NOMO-1 (cell line): ENCODE data around the gene AGRN.
"Not testable (repeated sequence)": the region's sequence is repeated elsewhere in the genome, so short reads cannot be mapped to it uniquely, and the experiment has no call there.

Experiments used
- DNase-seq, 2 experiments: peaks; one replicate each; lab custom pipeline; 2025; ENCODE audit not compliant: unreplicated experiment in 2 of 2; lab: John Stamatoyannopoulos, UW

The AGRN gene

DNA sequence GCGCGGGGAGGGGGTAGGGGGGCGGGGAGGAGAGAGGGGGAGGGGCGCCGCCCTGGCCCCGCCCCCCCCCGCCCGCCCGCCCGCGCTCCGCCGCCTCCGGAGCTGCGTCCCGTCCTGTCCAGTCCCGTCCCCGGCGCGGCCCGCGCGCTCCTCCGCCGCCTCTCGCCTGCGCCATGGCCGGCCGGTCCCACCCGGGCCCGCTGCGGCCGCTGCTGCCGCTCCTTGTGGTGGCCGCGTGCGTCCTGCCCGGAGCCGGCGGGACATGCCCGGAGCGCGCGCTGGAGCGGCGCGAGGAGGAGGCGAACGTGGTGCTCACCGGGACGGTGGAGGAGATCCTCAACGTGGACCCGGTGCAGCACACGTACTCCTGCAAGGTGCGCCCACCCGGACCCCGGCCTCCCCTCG, at the start of gene AGRN:
TSS of gene AGRN (plus strand) at position 121 of the 405 bp plus-strand sequence. CDS start at position 174, 53 bp downstream.
- DNase-seq, result no peak

DNA sequence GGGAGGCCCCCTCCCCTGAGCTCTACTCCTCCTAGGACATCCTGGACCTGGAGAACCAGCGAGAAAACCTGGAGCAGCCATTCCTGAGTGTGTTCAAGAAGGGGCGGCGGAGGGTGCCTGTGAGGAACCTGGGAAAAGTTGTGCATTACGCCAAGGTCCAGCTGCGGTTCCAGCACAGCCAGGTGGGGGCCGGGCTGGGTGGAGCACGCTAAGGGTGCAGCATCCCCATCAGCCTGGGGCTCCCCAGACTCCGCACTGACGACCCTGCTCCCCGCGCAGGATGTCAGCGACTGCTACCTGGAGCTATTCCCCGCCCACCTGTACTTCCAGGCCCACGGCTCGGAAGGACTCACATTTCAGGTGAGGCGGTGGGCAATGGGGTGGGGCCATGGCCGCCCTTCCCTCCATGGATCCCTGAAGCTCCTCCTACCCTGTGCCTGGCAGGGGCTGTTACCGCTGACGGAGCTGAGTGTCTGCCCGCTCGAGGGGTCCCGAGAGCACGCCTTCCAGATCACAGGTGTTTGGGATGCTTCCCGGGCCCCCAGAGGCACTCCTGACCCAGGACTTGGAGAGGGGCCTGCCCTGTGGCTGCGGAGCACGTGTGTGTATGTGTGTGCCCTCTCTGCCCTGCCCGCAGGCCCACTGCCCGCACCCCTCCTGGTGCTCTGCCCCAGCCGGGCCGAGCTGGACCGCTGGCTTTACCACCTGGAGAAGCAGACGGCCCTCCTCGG, 49.5 kb upstream of the AGRN start:
- no peak for DNase-seq

DNA sequence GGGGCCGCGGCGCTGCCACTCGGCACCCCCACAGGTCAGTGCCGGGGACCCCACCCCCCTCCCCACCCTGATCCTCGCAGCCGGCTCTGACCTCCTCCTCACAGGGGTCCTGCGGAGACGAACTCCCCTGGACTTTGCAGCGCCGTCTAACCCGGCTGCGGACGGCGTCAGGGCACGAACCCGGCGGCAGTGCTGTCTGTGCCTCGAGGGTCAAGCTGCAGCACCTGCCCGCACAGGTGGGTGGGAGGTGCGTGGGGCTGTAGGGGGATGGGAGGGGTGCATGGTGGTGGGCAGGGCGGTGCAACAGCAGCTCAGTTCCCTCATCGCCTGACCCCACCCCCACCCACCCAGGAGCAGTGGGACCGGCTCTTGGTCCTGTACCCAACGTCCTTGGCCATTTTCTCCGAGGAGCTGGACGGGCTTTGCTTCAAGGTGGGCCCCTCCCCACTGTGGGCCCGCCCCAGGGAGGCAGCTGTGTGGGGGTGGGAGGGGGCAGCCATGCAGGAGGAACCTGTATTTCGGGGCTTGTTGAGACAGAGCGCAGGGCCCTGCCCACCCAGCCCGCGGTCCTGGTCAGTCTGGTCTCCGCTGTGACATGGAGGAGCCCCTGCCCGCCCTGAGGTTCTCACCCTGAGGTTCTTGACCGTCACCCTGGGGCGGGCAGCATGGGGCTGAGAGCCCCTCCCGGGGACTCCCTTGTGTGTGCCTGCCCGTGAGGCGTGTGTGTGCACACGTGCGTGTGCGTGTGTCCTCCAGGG, 48.8 kb upstream of the AGRN start:
- DNase-seq, result no peak

DNA sequence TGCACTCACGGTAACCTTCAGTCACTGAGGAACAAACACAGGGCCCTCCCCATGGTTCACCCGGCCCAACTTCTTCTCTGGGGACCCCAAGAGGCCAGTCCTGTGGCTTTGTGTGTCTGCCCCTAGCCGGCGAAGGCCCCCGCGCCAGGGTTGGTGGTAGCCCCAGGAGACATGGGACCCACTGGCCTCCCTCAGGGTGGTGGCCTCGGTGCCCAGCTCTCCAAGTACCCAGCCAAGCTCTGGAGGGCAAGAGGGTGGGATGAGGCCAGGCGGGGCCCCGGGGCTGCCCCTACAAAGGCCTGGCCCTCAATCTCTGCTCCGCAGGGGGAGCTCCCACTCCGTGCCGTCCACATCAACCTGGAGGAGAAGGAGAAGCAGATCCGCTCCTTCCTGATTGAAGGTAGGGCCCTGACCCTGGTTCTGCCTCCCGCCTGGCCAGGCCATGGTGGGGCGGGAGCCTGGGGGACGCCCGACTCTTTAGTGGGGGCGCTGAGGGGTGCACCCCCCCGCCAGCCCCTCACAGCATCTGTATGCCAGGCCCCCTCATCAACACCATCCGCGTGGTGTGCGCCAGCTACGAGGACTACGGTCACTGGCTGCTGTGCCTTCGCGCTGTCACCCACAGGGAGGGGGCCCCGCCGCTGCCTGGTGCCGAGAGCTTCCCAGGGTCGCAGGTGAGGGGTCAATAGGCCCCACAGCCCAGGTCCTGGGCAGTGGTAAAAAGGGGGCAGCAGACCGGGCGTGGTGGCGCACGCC, 48.0 kb upstream of the AGRN start:
- no peak for DNase-seq

DNA sequence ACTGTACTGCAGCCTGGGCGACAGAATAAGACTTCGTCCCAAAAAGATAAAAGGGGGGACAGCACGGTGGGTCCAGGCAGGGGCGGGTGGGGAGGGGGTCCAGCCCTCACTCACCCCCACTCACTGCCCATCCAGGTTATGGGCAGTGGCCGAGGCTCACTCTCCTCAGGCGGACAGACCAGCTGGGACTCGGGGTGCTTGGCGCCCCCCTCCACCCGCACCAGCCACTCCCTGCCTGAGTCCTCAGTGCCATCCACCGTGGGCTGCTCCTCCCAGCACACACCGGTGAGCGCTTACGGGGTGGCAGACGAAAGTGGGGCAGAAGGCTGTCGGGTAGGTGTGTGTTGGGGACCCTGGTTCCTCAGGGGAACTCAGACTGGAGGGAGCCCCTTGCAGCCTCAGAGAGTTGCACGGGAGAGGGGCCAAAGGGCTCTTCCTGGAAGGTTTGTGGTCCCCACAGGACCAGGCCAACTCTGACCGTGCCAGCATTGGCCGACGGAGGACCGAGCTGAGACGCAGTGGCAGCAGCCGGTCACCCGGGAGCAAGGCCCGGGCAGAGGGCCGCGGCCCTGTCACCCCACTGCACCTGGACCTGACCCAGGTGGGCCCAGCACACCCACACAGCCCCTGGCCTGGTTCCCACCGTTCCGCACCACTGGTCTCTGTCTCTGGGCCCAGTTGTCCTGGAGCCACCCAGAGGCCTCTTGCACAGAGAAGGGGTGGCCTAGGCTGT, 47.0 kb upstream of the AGRN start:
- no peak for DNase-seq

DNA sequence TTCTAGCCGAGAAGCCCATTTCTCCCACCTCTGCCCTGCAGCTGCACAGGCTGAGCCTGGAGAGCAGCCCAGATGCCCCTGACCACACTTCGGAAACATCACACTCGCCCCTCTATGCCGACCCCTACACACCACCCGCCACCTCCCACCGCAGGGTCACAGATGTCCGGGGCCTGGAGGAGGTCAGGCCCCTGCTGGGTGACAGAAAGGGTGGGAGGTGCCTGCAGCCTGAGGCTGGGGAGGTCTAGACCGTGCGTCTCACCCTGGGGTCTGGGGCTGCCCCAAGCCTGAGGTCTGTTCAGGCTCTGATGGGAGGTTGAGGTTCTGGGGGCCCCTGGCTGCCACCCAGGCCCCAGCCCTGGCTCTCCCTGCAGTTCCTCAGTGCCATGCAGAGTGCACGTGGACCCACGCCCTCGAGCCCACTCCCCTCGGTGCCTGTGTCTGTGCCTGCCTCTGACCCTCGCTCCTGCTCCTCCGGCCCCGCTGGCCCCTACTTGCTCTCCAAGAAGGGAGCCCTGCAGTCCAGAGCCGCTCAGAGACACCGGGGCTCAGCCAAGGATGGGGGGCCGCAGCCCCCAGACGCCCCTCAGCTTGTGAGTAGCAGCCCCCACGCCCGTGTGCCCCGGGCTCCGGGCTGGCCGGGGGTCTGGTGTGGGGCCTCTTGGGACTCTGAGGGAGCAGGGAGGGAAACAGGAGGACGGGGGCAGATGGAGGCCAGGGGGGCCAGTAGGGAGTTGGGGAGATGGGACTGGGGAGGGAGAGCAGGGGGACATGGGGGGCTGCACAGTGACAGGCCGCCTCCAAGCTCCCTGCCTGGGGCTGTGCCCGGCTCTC, 46.2 kb upstream of the AGRN start:
- DNase-seq, result no peak

DNA sequence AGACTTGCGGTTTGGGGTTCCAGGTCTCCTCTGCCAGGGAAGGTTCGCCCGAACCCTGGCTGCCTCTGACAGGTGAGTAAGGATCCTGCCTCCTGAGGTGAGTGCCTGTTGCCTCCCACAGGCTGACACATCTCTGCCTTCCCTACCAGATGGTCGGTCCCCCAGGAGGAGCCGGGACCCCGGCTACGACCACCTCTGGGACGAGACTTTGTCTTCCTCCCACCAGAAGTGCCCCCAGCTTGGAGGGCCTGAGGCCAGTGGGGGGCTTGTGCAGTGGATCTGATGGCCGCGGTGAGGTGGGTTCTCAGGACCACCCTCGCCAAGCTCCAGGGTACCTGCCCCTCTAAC, 45.7 kb upstream of the AGRN start:
- DNase-seq, result no peak

DNA sequence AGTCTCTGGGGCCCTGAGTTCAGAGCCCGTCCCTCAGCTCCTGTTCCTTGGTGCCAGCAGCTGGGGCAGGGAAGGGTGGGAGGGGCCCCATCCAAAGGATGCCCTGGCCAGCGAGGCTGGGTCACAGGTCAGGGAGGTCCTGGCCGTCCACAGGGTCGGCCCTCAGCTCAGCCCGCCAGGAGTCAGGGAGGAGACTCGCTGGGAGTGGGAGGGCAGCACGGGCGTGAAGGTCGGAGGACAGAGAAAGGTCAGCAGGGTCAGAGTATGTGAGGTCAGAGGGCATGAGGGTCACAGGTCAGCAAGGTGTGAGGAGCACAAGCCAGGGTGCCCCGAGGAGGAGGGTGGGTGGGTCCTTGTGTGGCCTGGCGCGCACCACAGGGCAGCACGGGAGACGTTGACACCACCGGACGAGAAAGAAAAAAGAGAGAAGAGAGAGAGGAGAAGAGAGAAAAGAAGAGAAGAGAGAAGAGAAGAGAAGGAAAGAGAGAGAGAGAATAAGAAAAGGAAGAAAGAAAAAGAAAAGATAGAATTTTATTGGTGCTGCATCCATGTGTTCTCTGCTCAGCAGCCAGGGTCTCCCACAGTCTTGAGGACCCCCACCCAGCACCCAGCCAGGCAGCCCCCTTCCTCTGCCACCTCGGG, 45.1 kb upstream of the AGRN start:
- no peak for DNase-seq

DNA sequence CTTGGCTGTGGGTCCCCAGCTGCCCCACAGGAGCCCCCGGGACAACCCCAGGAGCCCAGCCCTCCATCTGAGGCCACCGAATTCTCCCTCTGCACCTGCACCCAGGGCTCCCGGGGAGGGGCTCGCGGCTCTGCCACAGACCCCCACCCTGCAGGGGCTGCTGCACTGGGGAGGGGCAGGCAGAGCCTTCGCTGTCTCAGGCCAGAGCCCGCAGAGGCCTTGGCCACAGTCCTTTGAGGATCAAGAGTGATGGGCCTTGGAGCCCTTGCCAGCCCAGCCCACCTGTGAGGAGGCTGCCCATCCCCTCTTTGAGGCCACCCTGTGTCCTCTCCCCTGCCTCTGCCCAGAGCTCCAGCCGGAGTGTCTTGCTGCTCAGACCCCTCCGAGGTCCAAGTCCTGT, 44.6 kb upstream of the AGRN start:
- no peak for DNase-seq

DNA sequence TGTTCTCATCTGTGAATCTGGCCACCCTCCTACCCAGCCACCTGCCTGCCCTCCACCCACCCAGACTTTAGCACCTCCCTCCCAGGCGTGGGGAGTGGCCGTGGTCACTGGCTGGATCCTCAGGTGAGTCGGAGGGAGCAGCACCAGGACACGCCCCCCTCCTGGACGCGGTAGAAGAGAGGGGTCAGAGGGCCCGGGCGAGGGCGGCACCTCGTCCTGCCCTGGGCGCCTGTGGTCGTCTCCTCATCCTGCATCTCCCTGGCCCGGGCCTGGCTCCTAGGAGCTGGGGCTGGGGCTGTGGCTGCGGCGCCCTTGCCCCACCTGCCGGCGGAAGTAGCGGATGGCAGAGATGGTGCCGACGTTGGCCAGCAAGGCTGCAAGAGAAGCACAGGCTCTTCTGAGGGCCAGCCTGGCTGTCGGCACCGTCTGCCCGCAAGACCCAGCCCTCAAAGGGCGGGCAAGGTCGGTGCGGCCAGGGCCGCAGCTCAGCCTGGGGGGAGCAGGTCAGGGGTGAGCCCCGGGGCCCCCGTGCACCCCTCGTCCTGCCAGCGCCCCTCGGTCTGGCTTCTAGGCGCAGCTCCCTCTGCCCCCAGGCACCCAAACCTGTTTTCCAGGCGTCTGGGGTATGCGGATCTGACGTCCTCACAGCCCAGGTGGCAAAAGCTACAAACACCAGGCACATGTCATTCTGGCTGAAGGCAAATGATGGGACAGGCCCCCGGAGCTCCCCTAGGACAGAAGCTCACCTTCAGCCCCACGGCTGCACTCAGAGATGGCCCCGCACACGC, 43.8 kb upstream of the AGRN start:
- peak; percentile 37 to 66 for DNase-seq

DNA sequence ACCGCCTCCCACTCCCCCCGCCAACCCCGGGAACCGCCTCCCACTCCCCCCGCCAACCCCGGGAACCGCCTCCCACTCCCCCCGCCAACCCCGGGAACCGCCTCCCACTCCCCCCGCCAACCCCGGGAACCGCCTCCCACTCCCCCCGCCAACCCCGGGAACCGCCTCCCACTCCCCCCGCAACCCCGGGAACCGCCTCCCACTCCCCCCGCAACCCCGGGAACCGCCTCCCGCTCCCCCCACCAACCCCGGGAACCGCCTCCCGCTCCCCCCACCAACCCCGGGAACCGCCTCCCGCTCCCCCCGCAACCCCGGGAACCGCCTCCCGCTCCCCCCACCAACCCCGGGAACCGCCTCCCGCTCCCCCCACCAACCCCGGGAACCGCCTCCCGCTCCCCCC, 43.1 kb upstream of the AGRN start:
- not testable (repeated sequence) for DNase-seq

DNA sequence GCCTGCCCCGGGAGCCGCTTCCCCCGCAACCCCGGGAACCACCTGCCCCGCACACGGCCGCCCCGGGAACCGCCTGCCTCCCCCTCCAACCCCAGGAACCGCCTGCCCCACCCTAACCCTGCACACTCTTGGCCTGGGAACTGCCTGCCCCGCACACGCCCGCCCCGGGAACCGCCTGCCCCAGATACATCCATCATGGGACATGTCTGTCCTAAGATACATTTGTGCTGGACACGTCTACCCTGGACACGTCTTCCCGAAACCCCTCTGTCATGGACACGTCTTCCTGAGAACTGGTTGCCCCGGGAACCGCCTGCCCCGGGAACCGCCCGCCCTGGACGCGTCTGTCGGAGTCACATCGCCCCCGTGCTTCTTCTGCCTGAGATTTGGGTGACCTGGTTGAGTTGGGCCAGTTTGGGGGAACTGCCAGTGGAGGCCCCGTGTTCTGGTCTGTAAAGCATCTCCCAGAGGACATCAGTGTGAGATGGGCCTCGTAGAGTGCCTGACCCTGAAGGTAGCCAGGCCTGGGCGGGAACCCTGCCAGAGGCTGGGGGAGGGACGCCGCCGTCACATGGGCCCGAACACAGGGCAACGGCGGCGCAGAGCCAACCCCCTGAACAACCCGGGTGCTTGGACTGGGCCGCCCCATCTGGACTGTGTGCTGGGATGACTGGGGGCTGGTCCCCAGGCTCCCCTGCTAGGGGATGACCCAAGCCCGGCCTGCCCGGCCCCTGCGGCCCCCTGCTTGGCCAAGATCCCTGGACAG, 41.7 kb upstream of the AGRN start:
- no peak for DNase-seq

DNA sequence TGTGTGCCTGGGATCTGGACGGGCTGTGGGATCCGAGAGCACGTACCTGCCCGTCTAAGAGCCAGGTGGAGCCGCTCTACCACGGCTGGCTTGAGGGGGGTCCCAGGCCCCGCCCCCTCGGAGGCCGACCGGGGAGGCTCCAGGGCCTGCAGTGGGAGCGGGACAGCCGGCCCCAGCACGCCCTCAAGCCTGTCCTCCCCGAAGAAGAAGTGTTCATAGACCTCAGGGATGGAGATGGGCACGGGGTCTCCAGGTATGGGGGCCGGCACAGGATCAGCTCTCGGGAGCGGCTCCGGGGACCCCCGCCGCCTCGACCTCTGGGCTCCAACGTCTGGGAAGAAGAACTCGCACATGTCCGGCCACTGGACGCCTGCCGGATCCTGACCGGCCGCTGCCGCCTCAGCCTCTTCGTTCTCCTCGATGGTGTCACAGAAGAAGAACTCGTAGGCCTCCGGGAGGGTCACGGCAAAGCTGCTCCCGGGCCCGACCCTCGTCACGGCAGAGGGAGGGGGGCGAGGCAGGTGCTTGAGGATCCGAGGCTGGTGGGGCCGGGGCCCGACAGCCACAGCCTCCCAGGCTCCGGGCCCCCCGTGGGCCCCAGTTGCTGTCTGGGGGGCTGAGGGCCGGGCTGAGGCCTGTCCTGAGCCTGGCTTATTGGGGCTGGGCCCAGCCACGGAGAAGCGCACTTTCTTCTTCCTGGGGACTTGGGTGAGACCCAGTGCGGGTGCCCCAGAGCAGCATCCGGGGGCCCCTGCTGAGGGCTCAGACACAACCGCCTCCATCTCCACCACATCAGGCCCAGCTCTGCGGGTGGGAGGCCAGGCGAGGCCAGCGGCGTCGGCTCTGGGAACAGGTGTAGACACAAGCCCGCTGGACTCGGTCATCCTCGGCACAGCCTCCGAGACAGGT, 40.8 kb upstream of the AGRN start:
- DNase-seq, result no peak

DNA sequence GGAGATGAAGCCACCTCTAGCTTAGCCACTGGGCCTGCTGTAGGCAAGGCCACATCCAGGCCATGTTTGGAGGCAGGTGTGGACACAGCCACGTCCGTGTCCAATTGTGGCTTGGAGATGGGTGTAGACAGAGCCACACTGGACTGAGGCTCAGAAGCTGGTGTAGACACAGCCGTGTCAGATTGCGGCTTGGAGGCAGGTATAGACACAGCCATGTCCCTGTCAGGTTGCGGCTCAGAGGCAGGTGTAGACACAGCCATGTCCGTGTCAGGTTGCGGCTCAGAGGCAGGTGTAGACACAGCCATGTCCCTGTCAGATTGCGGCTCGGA, 40.2 kb upstream of the AGRN start:
- no peak for DNase-seq

DNA sequence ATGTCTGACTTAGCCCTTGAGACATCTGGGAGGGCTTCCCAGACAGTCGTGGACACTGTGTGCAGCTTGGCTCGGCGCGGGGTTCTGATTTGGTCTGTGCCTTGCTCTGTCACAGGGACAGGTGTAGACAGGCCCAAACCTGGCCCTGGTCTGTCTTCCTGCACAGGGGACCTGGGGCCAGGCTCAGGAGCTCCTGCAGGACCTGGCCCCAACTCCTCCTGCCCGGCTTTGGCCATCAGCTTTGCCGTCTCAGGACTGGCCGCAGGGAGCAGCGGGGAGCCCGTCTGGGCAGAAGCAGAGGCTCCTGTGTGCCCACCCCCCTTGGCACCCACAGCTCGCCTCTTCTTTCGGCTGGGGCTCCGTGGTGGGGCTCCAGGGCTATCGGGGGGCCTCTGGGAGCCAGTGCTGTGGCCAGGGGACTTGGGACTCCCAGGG, 39.8 kb upstream of the AGRN start:
- no peak for DNase-seq

DNA sequence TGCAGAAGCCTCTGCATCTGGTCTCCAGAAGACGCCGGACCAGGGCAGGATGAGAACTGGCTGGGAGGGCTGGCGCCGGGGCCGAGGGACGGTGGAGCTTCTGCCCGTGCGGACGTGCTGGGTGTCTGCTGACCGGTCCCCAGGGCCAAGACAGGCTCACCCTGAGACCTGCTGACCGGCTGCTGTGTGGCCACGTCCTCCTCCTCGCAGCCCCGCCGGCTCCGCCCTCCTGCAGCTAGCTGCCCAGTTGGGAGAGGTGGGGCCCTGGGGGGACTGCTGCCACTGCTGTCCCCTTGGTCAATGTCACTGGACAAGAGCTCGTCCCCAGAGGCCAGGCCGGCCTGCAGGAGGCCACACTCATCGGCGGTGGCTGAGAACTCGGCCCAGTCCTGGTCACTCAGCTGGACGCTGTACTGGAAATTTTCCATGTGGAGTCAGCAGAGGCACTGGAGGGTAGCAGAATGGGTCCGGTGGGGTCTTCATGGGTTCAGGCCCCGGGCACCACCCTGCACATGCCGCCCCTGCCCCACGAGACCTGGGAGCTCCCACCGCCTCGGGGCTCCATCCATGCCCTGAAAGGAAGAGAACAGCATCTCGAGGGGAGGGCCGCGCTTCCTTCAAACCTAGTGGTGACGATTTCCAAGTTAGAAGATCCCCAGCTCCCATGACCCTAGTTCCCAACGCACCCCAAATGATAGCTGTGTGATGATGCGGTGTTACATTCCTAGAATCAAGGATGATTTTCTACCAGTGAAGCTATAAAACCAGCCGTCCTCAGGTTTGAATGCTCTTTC, 39.1 kb upstream of the AGRN start:
- no peak for DNase-seq
